Stimulated activated naive CD8-positive, alpha-beta T cell treated with anti-CD3 and anti-CD28 coated beads, Interleukin-15, amount 100 ng/mL, for 72 hours (primary cell): Measurements from ENCODE around the gene PPIL6.
"Not testable (repeated sequence)": the region's sequence is repeated elsewhere in the genome, so short reads cannot be mapped to it uniquely, and the experiment has no call there.

Source experiments
- ATAC-seq: fragments of 150-1000 bp; cut with Tn5 transposase; 2 replicates; pipeline ENCODE4 v1.10.0; 2021; ENCODE audit warnings: mild to moderate bottlenecking, moderate library complexity
- DNase-seq, 2 donors: peaks; one replicate each; pipeline ENCODE4 v3.0.0; 2021 to 2022
- H3K27ac Mint-ChIP-seq, 2 donors: one replicate each; pipeline ENCODE4 v1.8.0; 2022; ENCODE audit warnings: mild to moderate bottlenecking in 2 of 2, mixed read lengths in 2 of 2, moderate library complexity in 2 of 2
- H3K27me3 Mint-ChIP-seq: one replicate; pipeline ENCODE4 v1.8.0; 2022; ENCODE audit warnings: mixed read lengths
- H3K4me1 Mint-ChIP-seq: one replicate; pipeline ENCODE4 v1.8.0; 2022; ENCODE audit warnings: mild to moderate bottlenecking, mixed read lengths
- H3K4me3 Mint-ChIP-seq, 2 donors: one replicate each; pipeline ENCODE4 v1.8.0; 2022; ENCODE audit warnings: mild to moderate bottlenecking in 2 of 2, mixed read lengths in 2 of 2, moderate library complexity in 1 of 2
- H3K9me3 Mint-ChIP-seq, 2 donors: one replicate each; pipeline ENCODE4 v1.8.0; 2022; ENCODE audit warnings: mixed read lengths in 2 of 2

The PPIL6 gene

GRCh38 chr6:109373331-109373730 lies 67.1 kb downstream of the PPIL6 start:
- Mint-ChIP-seq H3K9me3 (no peaks in the 10 kb centered on the region), H3K27me3 (no peaks in the 10 kb centered on the region), H3K4me1 (peaks cover 64% of the 10 kb centered on the region), H3K4me3 (peak overlapping the region; percentile 13 to 49), H3K27ac (peak overlapping the region in 1 of 2 donors; percentile 86)
- no peak for DNase-seq
- no peak for ATAC-seq

GRCh38 chr6:109372130-109372529 lies 68.3 kb downstream of the PPIL6 start:
- no peak for ATAC-seq
- H3K27me3 Mint-ChIP-seq: no peaks in the 10 kb centered on the region
- H3K9me3 Mint-ChIP-seq: no peaks in the 10 kb centered on the region
- H3K4me1 Mint-ChIP-seq: peaks cover 54% of the 10 kb centered on the region
- no peak overlapping the region for H3K27ac Mint-ChIP-seq
- DNase-seq: no peak
- peak overlapping the region in 1 of 2 donors; percentile 34 for H3K4me3 Mint-ChIP-seq

DNA sequence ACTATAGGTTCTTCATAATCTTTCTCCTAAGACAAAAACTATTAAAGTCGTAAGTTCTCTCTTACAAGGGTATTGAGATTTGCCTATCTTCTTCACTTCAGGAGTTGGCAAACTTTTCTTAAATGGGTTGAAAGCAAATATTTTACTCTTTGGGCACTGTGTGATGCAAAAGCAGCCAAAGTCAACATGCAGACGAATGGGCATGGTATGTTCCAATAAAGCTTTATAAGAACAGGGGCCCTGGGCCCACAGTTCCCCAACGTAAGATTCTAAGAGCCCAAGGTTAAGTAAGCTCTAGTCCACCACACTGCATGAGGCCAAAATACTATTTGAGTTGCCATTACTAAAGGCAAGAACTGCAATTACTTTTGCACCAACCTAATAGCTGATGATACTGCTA lies 69.6 kb downstream of the PPIL6 start:
- Mint-ChIP-seq H3K4me3 (no peak overlapping the region), H3K4me1 (peaks cover 48% of the 10 kb centered on the region), H3K9me3 (no peaks in the 10 kb centered on the region), H3K27ac (no peak overlapping the region), H3K27me3 (no peaks in the 10 kb centered on the region)
- DNase-seq (no peak), ATAC-seq (no peak)

- Mint-ChIP-seq H3K4me1 (peaks cover 48% of the 10 kb centered on the region), H3K27ac (no peak overlapping the region), H3K9me3 (no peaks in the 10 kb centered on the region), H3K27me3 (no peaks in the 10 kb centered on the region), H3K4me3 (no peak overlapping the region)
- DNase-seq (no peak), ATAC-seq (no peak)
Measured at GRCh38 chr6:109370336-109370735, 70.1 kb downstream of the PPIL6 start.

- H3K4me3 Mint-ChIP-seq: no peak overlapping the region
- no peak overlapping the region for H3K27ac Mint-ChIP-seq
- DNase-seq (no peak), ATAC-seq (no peak)
- peaks cover 42% of the 10 kb centered on the region for H3K4me1 Mint-ChIP-seq
- no peaks in the 10 kb centered on the region for H3K9me3 Mint-ChIP-seq
- H3K27me3 Mint-ChIP-seq: no peaks in the 10 kb centered on the region
Measured at GRCh38 chr6:109369728-109370127, 70.7 kb downstream of the PPIL6 start.

GRCh38 chr6:109364382-109365078 lies 75.9 kb downstream of the PPIL6 start:
- peaks cover 11% of the 10 kb centered on the region for H3K4me1 Mint-ChIP-seq
- not testable (repeated sequence) for ATAC-seq, DNase-seq, H3K27me3 Mint-ChIP-seq, H3K4me3 Mint-ChIP-seq, H3K27ac Mint-ChIP-seq, H3K9me3 Mint-ChIP-seq

- peak overlapping the region in 1 of 2 donors; percentile 37 for H3K27ac Mint-ChIP-seq
- H3K4me3 Mint-ChIP-seq: no peak overlapping the region
- ATAC-seq (no peak), DNase-seq (no peak)
- peaks cover 9% of the 10 kb centered on the region for H3K4me1 Mint-ChIP-seq
- H3K27me3 Mint-ChIP-seq: no peaks in the 10 kb centered on the region
- H3K9me3 Mint-ChIP-seq: no peaks in the 10 kb centered on the region
Measured at GRCh38 chr6:109363753-109364152, 76.7 kb downstream of the PPIL6 start.

GRCh38 chr6:109362102-109362884 lies 78.1 kb downstream of the PPIL6 start:
- H3K4me1 Mint-ChIP-seq: peaks cover 9% of the 10 kb centered on the region
- H3K27ac Mint-ChIP-seq: no peak overlapping the region
- DNase-seq: no peak
- H3K27me3 Mint-ChIP-seq: no peaks in the 10 kb centered on the region
- no peak overlapping the region for H3K4me3 Mint-ChIP-seq
- no peaks in the 10 kb centered on the region for H3K9me3 Mint-ChIP-seq
- ATAC-seq: no peak

GRCh38 chr6:109360791-109361190 lies 79.6 kb downstream of the PPIL6 start:
- ATAC-seq (no peak), DNase-seq (no peak)
- H3K9me3 Mint-ChIP-seq: no peaks in the 10 kb centered on the region
- H3K27me3 Mint-ChIP-seq: no peaks in the 10 kb centered on the region
- peaks cover 9% of the 10 kb centered on the region for H3K4me1 Mint-ChIP-seq
- H3K4me3 Mint-ChIP-seq: no peak overlapping the region
- no peak overlapping the region for H3K27ac Mint-ChIP-seq

- Mint-ChIP-seq H3K4me3 (no peak overlapping the region), H3K4me1 (peaks cover 9% of the 10 kb centered on the region), H3K27ac (no peak overlapping the region), H3K27me3 (no peaks in the 10 kb centered on the region), H3K9me3 (no peaks in the 10 kb centered on the region)
- ATAC-seq: no peak
- DNase-seq: no peak
Measured at GRCh38 chr6:109360281-109360680, 80.1 kb downstream of the PPIL6 start.

GRCh38 chr6:109359248-109359647 lies 81.2 kb downstream of the PPIL6 start:
- H3K27ac Mint-ChIP-seq: no peak overlapping the region
- no peaks in the 10 kb centered on the region for H3K9me3 Mint-ChIP-seq
- H3K4me3 Mint-ChIP-seq: no peak overlapping the region
- ATAC-seq: no peak
- DNase-seq: no peak
- peaks cover 9% of the 10 kb centered on the region for H3K4me1 Mint-ChIP-seq
- H3K27me3 Mint-ChIP-seq: no peaks in the 10 kb centered on the region

DNA sequence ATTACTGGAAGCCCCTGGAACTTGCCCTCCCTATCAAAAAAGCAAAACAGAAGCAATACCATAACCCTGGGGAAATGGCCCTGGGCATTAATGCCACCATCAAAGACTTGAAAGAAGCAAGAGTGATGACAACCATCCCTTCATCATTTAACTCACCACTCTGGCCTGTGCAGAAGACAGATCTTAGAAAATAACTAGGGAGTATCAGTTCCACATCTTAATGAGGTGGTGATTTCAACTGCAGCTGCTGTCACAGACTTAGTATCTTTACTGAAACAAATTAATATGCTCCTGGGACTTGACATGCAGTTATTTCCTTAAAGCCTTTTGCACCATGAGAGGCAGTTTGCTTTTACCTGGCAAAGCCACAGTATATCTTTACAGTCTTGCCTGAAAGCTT lies 82.2 kb downstream of the PPIL6 start:
- Mint-ChIP-seq H3K9me3 (no peaks in the 10 kb centered on the region), H3K27me3 (no peaks in the 10 kb centered on the region), H3K4me3 (no peak overlapping the region), H3K27ac (no peak overlapping the region), H3K4me1 (peaks cover 9% of the 10 kb centered on the region)
- ATAC-seq (no peak), DNase-seq (no peak)

- Mint-ChIP-seq H3K4me1 (peaks cover 14% of the 10 kb centered on the region), H3K4me3 (no peak overlapping the region), H3K27me3 (no peaks in the 10 kb centered on the region), H3K9me3 (no peaks in the 10 kb centered on the region), H3K27ac (no peak overlapping the region)
- DNase-seq (no peak), ATAC-seq (no peak)
Measured at GRCh38 chr6:109356237-109356636, 84.2 kb downstream of the PPIL6 start.

GRCh38 chr6:109351231-109352130 lies 88.9 kb downstream of the PPIL6 start:
- H3K27ac Mint-ChIP-seq: peak overlapping the region in 1 of 2 donors; percentile 79
- no peak for ATAC-seq

DNA sequence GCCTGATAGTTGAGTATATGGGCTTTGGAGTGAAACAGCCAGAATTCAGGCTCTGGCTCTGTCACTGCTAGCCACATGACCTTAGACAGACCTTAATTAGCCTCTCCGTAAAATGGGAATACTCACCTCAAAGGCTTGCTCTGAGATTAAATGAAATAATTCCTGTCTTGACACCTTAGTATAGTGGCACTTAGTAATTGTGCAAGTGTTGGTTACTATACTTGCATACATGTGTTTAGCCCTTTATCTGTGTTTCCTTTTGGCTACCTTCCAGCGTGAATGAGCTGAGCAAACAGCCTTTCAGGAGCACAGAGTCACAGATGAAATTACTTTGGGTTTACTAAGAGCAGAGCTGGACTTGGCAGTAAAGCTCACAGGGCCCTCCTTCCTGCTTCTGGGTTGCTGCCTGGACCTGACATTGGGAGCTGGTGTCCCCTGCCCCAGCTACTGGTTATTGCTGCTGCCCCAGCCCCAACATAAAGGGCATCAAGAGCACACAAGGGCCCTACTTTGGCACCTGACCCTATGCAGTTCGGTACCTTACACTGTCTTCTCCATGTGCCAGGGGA lies 90.9 kb downstream of the PPIL6 start:
- H3K4me3 Mint-ChIP-seq: no peak overlapping the region
- peaks cover 10% of the 10 kb centered on the region for H3K4me1 Mint-ChIP-seq
- no peaks in the 10 kb centered on the region for H3K27me3 Mint-ChIP-seq
- ATAC-seq: no peak
- DNase-seq: no peak
- H3K9me3 Mint-ChIP-seq: peaks cover 0 to 5% of the 10 kb centered on the region in 2 donors
- H3K27ac Mint-ChIP-seq: no peak overlapping the region

More at GRCh38 chr6:109351231-109352130, 88.9 kb downstream of the PPIL6 start:
- Mint-ChIP-seq H3K9me3 (peaks cover 0 to 5% of the 10 kb centered on the region in 2 donors), H3K27me3 (no peaks in the 10 kb centered on the region), H3K4me1 (peaks cover 10% of the 10 kb centered on the region), H3K4me3 (no peak overlapping the region)
- no peak for DNase-seq
